ENCODE results near the gene RP9.

Gene RP9

GRCh38 chr7:33048257-33048656 lies 60.9 kb downstream of the RP9 start:
- no peak for DNase-seq
- Histone ChIP-seq H3K9me3 (no peaks in the 10 kb centered on the region), H3K27me3 (no peaks in the 10 kb centered on the region), H3K4me3 (no peak overlapping the region), H3K27ac (no peak overlapping the region), H3K36me3 (no peaks in the 10 kb centered on the region), H3K4me1 (peaks cover 0 to 16% (median 10%) of the 10 kb centered on the region in 4 donors)
- TF ChIP-seq CTCF (IDR thresholded peaks at IDR 0.05) = no peak
- intact Hi-C loops (cut with DNase I; ENCODE audit: low total_unique reads) = no loop called here

DNA sequence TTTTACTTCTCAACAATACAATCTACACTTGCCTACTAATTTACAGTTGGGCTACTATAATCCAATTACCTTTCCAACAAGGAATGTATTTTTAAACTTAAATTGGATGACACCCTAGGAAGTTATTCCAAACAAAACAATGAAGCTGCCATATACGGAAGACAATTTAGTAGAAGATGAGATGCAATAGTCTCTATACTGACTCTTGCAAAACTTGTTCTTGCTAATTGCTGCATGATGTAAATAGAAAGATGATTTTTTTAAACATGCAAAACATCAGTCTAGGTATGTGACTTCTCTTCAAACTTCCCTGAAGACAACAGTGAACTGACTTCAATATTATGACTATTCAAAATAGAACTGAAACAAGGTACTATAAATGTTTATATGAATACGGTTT lies 64.2 kb downstream of the RP9 start:
- no peak for DNase-seq
- Histone ChIP-seq H3K9me3 (no peaks in the 10 kb centered on the region), H3K4me1 (peaks cover 0 to 29% (median 3%) of the 10 kb centered on the region in 4 donors), H3K36me3 (no peaks in the 10 kb centered on the region), H3K4me3 (no peak overlapping the region), H3K27me3 (no peaks in the 10 kb centered on the region), H3K27ac (no peak overlapping the region)
- TF ChIP-seq CTCF (IDR thresholded peaks at IDR 0.05) = no peak
- intact Hi-C loops (cut with DNase I; ENCODE audit: low total_unique reads) = no loop called here

Measured in tibial artery (tissue), 4 donors.